Skin of body (tissue), 2 donors: Measurements from ENCODE around the gene TREX2. TPM values are rescaled to one million over a fixed set of nuclear protein-coding genes. Genes with fewer than 3 reads are reported as not detected.

Experiments
- DNase-seq: peaks from one replicate; lab custom pipeline; 2025; lab: John Stamatoyannopoulos, UW
- total RNA-seq: library from RNA; depleted of rRNA; stranded (reverse); fragments of >200 nt; gene quantifications from one replicate; pipeline ENCODE4 v1.2.3, GENCODE V29; 2014

Gene TREX2
- total RNA-seq, 1 donor from 2014 or later = 6.1 TPM

DNA sequence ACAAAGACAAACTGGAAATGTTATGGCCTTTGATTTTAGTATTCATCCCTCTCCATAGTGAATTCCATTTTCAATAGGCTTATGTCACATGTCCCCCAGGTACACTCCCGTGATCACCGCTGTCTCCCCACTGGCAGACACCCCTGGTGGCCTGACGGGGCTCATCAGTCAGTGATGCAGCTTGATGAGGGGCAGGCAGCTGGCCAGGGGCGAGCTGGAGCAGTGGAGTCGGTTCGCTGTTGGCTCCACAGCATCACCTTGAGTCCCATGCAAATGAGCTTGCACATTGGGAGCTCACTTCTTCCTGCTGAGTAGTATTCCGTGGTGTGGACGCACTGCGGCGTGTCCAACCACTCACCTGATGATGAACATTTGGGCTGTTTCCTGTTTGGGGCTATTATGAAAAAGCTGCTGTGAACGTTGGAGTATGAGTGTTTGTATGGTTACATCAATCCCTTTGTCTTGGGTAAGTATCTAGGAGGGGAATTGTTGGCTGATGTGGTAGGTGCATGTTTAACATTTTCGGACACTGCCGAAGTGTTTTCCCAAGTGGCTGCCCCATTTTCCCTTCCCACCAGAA, 5.2 kb downstream of the TREX2 start:
- no peak for DNase-seq

DNA sequence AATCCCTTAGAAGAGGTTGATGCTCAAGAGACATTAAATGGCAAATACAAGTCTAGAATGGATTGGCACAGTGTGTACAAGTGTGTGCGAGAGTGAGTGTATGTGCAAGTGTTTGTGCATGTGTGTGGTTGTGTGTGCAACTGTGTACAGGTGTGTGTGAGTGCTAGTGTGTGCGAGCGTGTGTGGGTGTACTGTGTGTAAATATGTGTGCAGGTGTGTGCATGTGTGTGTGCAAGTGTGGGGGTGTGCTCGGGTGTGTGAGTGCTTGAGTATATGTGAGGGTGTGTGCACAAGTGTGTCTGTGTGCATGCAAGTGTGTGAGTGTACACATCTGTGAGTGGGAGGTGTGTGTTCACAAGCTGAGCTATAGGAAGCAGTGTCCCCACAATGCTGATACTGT, 5.9 kb downstream of the TREX2 start:
- DNase-seq = no peak

DNA sequence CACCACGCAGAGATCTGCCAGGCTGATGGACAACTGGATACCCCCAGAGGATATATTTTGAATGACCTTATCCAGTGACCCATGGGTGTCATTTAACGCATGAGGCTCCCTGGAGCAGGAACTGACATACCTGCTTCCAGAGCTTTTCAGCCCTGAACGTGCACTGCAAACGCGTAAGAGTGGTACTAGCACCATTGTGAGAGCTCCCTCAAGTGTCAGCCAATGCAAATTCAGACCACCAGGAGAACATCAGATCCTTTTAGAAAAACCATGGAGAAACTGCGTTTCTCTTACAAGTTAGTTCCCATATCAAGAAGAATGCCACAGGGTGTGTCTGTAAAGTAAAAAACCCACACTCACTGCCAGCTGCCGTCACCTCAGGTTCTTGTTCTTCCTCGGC, 7.3 kb downstream of the TREX2 start:
- DNase-seq = no peak

DNA sequence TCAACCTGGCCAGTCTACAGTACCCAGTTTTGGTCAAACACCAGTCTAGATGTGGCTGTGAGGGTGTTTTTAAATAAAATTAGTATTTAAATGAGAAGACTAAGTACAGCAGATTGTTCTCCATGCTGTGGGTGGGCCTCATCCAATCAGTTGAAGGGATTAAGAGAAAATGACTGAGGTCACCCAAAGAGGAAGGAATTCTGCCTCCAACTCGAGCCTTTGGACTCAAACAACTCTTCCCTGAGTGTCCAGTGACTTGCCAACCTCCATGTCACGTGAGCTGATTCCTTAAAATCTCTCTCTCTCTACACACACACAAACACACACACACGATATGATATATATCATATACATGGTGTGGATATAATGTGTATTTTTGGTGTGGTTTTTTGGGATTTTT, 10.0 kb downstream of the TREX2 start:
- DNase-seq = no peak

DNA sequence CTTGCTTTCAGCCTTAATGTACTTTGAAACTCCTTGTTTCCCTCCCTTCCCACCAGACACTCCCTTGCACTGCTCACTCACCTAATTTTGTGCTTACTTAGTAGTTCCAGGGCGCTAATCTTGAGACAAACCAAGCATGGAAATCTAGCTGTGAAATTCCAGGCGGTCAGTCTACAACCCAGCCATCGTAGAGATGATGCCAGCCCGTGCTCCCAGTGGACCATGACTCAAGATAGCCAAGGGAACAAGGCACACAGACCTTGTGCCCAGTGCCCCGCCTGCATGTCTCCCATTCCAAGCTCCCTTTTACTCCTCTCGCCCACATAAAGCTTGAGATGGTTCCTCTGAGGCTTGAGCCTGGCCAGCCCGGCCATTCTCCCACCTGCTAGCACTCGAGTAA, 11.1 kb downstream of the TREX2 start:
- DNase-seq = no peak

DNA sequence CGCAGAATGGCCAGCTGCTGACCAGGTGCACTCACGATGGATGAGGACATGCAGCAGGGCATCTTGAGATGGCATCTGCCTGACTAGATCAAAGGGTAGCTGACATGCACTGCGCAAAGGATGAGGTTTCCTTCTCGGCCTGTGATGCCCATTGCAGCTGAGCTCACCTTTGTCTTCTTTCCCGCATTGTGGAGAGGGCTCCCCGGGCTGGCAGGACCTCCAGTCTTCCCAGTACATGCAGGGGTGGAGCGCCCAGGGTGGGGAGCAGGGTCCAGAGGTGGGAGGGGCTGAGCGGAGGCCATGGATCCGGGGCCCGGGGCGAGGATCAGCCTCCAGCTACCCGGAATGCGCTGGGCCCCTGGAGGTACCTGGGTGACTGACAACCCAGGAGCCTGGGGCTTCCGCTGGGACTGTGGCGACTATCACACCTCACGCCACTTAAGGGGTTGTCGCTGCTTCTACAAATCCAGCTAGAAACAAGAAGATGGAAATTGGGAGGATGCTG, 12.0 kb downstream of the TREX2 start:
- DNase-seq = no peak

DNA sequence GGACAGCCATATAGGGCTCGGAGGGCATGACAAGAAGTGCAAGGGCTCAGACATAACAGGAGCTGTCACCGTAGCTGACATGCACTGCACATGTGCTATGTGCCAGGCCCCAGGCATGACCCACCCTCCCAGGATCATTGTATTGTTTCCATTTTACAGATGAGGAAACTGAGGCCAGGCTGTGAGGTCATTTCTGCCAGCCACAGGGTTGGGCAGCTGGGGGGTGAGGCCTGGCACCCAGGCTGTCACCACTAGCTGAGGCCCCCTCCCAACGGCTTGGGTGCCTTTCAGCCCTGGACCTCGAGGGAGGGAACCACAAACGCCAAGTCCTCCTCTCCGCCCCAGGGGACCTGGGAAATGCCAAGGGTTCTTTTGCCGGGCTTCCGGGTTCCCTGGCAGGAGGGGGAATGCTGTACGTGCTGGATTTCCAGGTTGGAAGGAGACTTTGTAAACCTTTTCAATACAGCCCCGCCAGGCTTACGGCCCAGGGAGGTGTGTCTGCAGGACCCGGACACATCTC, 12.6 kb downstream of the TREX2 start:
- no peak for DNase-seq

DNA sequence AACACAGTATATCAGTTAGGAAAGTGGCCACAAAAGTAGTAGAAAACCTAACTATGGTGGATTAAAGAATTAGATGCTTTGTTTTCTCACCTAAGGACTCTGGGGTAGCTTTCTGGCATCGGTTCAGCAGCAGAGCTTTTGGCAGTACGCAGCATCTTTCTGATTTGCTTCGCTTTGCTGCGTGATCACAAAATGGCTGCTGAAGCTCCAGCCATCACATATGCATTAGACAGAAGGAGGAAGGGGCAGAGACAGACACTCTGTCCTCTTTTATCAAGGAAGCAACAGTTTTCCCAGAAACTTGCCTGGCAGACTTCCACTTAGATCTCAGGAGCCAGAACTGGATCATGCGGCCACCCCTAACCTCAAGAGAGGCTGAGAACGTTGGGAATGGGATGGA, 15.1 kb downstream of the TREX2 start:
- DNase-seq = no peak

DNA sequence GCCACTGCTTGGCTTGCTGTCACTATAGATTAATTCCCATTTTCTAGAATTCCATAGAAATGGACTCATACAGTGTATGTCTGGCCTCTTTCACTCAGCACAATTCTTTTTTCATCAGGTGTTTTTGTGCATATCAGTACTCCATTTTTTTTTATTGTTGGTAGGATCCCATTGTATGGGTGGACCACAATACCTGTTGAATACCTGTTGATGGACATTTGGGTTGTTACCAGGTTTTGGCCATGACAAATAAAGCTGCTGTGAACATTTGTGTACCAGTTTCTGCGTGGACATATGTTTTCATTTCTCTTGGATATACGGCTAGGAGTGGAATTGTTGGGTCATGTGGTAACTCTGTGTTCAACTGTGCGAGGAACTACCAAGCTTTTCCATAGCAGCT, 19.7 kb downstream of the TREX2 start:
- no peak for DNase-seq

DNA sequence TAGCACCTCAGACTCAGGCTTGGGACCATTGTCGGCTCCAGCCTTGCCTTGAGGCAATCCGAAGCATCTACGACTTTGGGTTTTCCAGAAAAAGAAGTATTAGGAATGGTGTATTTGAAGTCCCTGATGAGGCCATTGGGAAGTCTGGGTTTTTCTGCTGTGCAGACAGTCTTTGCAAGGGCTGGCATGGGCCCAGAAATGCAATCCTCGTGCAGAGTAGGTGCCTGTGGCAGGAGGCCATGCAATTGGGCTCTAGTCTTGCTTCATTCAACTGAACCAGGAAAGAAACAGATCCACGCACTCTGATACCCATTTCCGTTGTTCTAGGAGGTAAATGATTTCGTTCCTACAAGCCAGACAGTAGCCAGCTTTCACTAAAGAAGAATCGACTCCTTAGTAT, 22.2 kb downstream of the TREX2 start:
- DNase-seq = no peak

DNA sequence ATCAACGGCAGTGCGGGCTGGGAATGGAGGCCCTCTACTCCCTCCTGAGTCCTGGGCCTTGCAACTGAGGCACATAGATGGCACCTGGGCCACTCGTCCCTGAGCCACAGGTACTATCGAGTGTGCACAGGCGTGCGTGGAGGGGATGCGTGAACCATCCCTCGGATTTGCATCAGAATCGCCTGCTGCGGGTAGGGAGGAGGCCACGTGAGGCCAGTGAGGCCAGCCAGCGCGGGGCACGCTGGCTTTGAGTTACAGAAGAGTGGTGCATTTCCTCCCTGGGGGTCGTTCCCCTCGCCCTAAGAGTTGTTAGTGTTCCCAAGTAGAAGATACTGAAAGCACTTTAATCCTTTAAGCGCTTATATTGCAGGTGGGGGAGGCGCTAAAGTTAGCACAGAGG, 24.0 kb downstream of the TREX2 start:
- DNase-seq = no peak

DNA sequence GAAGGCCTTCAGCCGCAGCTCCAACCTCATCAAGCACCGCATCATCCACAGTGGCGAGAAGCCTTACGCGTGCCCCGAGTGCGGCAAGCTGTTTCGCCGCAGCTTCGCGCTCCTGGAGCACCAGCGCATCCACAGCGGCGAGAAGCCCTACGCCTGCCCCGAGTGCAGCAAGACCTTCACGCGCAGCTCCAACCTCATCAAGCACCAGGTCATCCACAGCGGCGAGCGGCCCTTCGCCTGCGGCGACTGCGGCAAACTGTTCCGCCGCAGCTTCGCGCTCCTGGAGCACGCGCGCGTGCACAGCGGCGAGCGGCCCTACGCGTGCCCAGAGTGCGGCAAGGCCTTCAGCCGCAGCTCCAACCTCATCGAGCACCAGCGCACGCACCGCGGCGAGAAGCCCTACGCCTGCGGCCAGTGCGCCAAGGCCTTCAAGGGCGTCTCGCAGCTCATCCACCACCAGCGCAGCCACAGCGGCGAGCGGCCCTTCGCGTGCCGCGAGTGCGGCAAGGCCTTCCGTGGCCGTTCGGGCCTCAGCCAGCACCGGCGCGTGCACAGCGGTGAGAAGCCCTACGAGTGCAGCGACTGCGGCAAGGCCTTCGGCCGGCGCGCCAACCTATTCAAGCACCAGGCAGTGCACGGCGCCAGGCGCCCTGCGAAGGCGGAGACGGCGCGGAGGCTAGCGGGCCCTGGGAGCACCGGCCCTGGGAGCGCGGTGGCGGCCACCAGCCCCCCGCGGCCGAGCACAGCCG, 24.8 kb downstream of the TREX2 start:
- DNase-seq = no peak

DNA sequence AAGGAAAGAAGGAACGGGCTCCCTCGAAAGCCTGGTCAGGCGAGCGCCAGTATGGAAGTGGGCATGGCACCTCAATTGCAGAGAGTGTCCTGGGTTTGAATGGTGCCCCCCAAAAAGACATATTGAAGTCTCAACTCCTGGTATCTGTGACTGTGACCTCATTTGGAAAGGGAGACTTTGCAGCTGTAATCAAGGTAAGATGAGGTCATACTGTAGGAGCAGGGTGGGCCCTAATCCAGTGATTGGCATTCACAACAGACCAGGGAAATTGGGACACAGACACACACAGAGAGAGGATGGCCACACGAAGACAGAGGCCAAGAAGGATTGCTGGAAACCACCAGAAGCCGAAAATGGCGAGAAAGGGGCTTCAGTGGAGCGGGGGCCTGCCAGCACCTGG, 28.2 kb downstream of the TREX2 start:
- no peak for DNase-seq

DNA sequence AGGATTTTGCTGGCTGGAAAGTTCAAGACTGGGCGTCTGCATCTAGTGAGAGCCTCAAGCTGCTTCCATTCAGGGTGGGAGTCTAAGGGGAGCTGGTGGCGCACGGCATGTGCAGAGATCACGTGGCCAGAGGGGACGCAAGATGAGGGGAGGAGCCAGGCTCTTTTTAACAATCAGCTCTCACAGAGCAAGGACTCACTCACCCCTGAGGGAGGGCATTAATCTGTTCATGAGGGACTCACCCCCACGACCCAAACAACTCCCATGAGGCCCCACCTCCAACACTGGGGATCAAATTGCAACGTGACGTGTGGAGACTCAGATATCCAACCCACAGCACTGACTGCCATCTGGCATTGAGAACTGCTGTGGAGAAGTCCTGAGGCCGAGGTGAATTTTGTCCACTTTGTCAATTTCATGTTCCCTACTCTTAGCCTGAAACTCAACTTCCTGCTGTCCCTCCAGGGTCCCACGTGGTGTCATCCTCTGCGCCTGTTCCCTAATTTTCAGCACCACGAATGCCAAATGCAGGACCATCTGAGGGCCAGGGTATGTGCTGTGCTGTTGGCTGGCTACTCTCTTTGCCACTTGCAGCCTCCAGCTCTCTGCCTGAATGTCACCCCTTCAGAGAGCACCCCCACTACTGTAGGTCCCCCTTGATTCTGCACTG, 28.9 kb downstream of the TREX2 start:
- no peak for DNase-seq

DNA sequence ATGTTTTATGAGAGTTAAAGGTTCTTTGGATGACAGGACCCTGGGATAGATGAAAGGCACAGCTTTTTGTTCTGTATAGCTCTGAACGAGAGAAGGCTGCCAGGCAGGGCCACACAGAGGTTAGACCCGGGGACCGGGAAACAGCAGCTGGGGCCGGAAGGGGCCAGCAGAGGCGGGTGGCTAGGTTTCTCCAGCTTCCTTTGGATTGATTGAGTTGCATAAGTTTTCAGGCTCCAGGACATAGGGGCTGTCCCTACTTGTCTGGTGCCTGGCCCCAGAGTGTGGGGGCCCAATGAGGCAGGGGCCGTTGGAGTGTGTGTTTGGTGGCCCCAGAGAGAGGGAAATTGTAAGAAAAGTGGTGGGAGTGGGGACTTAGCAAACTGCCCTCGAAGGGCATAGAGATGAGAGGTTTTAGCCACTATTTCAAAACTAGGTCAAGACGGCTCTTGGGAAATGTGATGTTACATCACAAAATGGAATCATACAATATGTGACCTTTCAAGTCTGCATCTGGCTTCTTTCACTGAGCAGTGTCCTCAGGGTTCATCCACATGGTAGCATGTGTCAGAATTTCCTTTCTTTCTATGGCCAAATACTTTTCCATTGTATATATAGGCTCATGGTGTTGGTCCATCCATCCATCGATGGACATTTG, 30.9 kb downstream of the TREX2 start:
- no peak for DNase-seq

DNA sequence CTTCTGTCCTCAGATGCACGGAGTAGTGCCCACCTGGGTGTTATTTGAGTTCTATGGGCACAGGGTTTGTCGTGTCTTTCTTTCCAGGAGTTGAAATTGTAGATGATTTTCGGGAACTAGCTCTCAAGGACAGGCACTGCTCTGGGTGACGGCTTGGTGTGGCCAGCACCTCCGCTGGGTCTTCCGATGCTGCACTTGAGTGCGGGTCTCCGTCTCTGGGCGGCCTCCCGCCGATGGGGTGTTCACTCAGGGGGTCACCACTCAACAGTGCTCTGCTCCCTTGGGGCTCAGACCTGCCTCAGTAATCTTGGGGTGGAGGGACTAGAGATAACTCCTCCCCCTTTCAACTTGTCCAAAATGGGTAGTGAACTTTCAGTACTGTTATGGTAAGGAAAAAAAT, 32.1 kb downstream of the TREX2 start:
- DNase-seq = no peak

DNA sequence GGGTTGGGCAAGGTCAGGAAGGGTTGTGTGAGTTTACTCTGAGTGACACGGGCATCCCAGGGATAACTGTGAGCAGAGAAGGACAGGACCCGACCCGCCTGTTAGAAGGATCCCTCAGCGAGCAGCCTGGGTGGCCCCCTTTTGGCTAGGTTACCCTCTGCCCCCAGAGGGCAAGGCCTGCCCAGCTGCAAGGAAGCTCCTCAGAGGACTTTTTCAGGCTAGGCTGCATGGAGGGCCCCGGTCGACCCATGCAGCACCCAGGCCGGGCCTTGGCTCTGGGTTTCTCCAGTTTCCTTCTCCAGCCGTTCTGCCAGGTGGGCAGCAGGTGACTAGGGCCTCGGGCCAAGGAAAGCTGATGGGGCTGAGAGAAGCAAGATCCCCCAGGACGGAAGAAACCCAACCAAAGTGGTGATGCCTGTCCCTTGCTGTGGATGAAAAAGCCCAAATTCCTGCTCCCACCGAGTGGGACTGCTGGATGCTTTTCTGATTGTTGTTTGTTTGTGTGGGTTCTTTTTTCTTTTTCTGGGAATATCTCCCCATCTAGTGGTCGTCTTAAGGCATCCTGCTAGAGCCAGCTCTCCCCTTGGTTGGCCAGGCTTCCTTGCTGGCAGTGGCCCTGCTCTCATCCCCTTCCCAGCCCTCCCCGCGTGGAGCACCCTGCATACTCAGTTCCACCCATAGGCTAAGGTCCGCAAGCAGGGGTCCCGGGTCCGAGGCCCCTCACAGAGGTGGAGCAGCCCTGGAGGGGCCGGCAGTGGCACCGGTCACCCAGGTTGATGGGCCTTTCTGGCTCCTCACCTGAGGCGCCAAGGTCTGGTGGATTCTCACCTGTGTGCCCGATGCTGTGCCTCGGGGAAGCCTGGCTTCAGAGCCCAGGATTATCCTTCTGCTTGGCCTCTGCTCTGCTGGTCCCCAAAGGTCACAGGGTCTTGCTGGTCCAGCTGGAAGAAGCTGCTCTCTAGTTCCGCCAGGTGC, 32.8 kb downstream of the TREX2 start:
- DNase-seq = no peak

DNA sequence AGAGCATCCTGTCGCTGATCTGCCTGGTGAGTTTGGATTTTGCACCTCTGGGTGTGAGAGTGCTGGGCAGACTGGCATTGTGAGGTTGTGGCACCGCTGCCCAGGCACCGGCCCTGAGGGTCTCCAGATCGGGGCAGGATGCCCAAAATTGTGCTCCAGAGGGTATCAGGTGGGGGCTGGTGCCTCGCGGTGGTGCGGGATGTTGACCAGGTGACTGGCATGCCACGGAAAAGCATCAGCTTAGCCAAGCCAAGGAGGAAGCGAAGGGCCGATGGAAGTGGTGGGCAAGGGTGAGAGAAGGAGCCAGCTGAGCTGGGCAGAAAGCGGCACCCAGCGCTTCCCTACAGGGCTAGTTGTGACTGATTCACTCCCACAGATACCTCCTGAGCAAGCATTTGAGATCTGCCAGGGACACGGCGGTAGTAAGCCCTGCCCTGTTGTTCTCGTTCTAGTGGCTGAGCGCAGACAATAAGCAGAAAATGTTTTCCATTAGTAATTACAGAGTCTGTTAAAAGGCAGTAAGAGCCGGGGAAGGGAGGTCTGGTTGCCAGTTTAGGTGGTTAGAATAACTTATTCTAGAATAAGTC, 33.8 kb downstream of the TREX2 start:
- DNase-seq = no peak

DNA sequence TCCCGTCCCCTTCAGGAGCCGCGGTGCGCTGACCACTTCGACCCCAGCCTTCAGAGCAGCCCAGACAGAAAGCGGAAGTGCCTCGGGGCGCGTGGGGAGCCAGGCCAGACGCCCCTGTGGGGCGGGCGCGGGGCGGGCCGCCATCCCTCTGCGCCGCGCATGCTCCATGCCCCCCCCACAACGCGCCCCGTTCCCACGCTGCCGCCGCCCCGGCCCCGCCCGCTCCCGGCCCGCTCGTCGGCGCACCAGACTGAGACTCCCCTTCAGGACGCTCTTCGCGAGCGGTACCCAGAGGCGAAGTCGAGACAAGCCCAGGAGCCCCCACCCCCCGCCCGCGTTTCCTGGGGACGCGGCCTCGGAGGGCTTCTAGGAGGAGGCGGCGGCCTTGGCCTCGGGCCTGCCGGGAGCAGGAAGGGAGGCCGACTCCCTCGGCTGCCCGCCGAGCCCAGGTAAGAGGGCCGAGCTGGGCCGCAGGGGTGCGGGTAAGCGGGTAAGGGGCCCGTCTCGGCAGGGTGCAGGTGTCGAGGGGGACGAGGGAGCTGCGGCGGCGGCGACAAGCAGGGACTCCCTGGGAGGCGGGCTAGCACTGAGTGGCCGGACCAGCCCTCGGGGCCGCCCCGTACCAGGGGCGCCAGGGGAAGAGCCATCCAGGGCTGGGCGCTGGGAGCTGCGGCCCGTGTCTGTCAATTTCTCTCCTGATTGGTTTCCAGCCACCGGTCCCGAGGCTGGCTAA, 34.4 kb downstream of the TREX2 start, which contains the start of gene ZFP92:
TSS of gene ZFP92 (plus strand) at position 218 of the 733 bp plus-strand sequence. CDS start 6,851 bp downstream, outside the sequence.
- no peak for DNase-seq

DNA sequence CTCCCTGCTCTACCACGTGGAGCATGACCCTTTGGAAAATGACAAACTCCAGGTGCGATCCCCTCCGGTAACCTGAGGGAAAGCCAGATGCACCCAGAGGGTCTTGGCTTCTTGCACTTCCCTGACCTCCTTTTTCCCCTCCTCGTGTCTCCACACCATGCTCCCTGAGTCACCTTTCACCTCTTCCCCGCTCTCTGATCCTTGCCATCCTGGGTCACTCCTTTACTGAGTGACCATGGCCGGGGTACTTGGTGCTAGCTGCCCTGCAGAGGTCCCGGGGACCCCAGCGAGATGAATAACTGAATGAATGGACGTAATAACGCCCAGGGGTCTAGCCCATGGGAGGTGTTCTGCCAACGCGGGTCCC, 35.0 kb downstream of the TREX2 start:
- DNase-seq = no peak
